OCI-LY1 (cell line): Measurements from ENCODE around the gene MX2.

Experiments used
- EZH2 ChIP-seq: fragments of 200-600 bp; sonication (generic), shearing (Covaris generic); IDR thresholded peaks from 2 replicates; pipeline ENCODE4 v1.8.0; 2017; ENCODE audit warnings: borderline replicate concordance, mixed run types, mild to moderate bottlenecking, antibody characterized with exemption, low read length, moderate library complexity, mixed read lengths
- TF ChIP-seq, protein P1 (sequence below): fragments of 200-600 bp; sonication (generic), shearing (Covaris generic); IDR thresholded peaks from 2 replicates; pipeline ENCODE4 v1.5.1; 2017; ENCODE audit warnings: mild to moderate bottlenecking, antibody characterized with exemption, low read length, moderate library complexity, mixed read lengths

DNA sequence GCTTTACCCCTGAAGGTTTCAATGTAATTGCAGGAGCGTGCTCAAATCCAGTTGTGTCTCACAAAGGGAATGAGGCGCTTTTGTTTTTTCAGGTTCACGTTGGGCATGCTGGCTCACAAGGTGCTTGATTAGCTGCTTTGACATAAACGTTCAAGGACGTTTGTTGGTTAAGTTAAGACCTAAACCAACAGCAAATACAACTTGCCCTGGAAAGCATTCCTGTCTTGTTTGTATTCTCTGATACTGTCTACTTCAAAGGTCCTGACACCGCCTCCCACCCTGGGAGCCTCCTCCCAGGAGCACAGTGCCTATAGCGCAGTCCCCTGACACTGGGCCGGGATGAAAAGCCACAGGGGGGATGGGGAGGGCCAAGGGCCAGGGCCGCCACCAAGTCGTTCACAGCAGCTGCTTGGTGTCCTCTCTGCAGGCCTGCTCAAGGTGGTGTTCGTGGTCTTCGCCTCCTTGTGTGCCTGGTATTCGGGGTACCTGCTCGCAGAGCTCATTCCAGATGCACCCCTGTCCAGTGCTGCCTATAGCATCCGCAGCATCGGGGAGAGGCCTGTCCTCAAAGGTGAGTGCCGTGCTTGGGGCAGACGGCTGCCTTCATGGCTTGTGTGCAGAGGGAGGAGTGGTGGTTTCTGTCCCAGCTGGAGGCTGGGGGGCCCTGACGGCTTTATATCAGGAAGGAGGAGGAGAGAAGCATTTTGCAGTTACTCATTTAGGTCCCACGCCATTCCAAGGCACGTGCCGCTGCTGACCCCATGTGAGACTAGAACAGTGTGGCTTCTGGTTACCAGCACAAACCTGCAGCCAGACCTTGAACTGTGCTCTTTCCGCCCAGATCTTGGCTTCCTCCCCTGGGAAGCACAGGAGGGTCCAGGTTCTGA is 39.1 kb upstream of the MX2 start:
- TF ChIP-seq EZH2, result no peak
- TF ChIP-seq, protein P1, sequence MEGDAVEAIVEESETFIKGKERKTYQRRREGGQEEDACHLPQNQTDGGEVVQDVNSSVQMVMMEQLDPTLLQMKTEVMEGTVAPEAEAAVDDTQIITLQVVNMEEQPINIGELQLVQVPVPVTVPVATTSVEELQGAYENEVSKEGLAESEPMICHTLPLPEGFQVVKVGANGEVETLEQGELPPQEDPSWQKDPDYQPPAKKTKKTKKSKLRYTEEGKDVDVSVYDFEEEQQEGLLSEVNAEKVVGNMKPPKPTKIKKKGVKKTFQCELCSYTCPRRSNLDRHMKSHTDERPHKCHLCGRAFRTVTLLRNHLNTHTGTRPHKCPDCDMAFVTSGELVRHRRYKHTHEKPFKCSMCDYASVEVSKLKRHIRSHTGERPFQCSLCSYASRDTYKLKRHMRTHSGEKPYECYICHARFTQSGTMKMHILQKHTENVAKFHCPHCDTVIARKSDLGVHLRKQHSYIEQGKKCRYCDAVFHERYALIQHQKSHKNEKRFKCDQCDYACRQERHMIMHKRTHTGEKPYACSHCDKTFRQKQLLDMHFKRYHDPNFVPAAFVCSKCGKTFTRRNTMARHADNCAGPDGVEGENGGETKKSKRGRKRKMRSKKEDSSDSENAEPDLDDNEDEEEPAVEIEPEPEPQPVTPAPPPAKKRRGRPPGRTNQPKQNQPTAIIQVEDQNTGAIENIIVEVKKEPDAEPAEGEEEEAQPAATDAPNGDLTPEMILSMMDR, result no peak
